Calu3 (cell line): ENCODE data around the gene GATB. TPM values are rescaled to one million over a fixed set of nuclear protein-coding genes. Genes with fewer than 3 reads are reported as not detected.

Experiments
- BruUV-seq: library from RNA; stranded (reverse); fragments of 400-500 nt; replicated peaks from 2 replicates; lab custom pipeline; 2021; lab: Mats Ljungman, UMichigan
- CTCF ChIA-PET: fragments of 300-600 bp; sonication (Branson Sonifier 250); formaldehyde crosslinking; loops from one replicate; lab custom pipeline; 2022; ENCODE audit warnings: antibody characterized with exemption; lab: Charles Lee
- DNase-seq: peaks from one replicate; pipeline ENCODE4 v3.0.0; 2022
- H3K27ac Mint-ChIP-seq: one replicate; pipeline ENCODE4 v1.8.0; 2022; ENCODE audit warnings: mixed read lengths; ENCODE audit not compliant: unreplicated experiment
- H3K27me3 Mint-ChIP-seq: one replicate; pipeline ENCODE4 v1.8.0; 2022; ENCODE audit warnings: mixed read lengths; ENCODE audit not compliant: unreplicated experiment
- H3K36me3 Mint-ChIP-seq: one replicate; pipeline ENCODE4 v1.8.0; 2022; ENCODE audit warnings: mild to moderate bottlenecking, moderate library complexity, mixed read lengths; ENCODE audit not compliant: insufficient read depth, unreplicated experiment
- H3K4me1 Mint-ChIP-seq: one replicate; pipeline ENCODE4 v1.8.0; 2022; ENCODE audit warnings: mild to moderate bottlenecking, low read depth, mixed read lengths; ENCODE audit not compliant: unreplicated experiment
- H3K4me3 Mint-ChIP-seq: one replicate; pipeline ENCODE4 v1.8.0; 2022; ENCODE audit warnings: mild to moderate bottlenecking, low read depth, moderate library complexity, mixed read lengths; ENCODE audit not compliant: unreplicated experiment
- H3K9me3 Mint-ChIP-seq: one replicate; pipeline ENCODE4 v1.8.0; 2022; ENCODE audit warnings: low read depth, mixed read lengths; ENCODE audit not compliant: unreplicated experiment
- intact Hi-C: fragments of 100-400 bp; cut with micrococcal nuclease; formaldehyde crosslinking; loops from one replicate; pipeline ENCODE4 v1.10.0; 2022; ENCODE audit not compliant: unreplicated experiment
- total RNA-seq: library from RNA; stranded (reverse); gene quantifications from 2 replicates; pipeline ENCODE4 v1.2.3, GENCODE V29; 2022
- TF ChIP-seq, protein P1 (sequence below): fragments of 200-600 bp; IDR thresholded peaks from one replicate; pipeline ENCODE4 v1.8.0; 2022; ENCODE audit warnings: antibody characterized with exemption; ENCODE audit not compliant: unreplicated experiment

GATB gene
- total RNA-seq, 1 experiment from 2014 or later = 11.6 TPM

DNA sequence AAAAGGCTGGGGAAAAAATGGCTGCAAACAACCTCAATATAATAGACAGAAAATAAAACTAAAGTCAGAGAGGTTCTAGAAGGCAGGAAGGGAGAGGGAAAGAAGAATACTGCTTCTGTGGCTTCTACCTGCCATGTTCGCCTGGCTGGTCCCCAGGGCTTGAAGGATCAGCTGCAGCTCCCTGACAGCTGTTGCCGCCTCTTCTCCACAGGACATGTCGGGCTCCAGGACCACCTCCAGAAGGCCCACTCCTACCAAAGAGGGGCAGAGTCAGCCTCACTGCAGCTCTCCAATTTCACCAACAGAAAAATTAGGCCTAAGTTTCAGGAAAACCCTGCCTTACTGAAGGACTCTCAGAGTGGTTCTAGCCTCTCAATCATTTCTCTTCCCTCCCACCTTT, 44.9 kb downstream of the GATB start:
- Mint-ChIP-seq H3K36me3 (no peaks in the 10 kb centered on the region), H3K4me1 (no peaks in the 10 kb centered on the region), H3K4me3 (no peak overlapping the region), H3K9me3 (no peaks in the 10 kb centered on the region), H3K27me3 (no peaks in the 10 kb centered on the region), H3K27ac (no peak overlapping the region)
- DNase-seq = no peak
- BruUV-seq = no TSS peak
- intact Hi-C loops = no loop called here
- CTCF ChIA-PET = interaction anchor here (0.7 kb wide), 1 partner anchor 28 kb away, joined by 7 read pairs; no protein-coding TSS in a partner anchor
- TF ChIP-seq, protein P1, sequence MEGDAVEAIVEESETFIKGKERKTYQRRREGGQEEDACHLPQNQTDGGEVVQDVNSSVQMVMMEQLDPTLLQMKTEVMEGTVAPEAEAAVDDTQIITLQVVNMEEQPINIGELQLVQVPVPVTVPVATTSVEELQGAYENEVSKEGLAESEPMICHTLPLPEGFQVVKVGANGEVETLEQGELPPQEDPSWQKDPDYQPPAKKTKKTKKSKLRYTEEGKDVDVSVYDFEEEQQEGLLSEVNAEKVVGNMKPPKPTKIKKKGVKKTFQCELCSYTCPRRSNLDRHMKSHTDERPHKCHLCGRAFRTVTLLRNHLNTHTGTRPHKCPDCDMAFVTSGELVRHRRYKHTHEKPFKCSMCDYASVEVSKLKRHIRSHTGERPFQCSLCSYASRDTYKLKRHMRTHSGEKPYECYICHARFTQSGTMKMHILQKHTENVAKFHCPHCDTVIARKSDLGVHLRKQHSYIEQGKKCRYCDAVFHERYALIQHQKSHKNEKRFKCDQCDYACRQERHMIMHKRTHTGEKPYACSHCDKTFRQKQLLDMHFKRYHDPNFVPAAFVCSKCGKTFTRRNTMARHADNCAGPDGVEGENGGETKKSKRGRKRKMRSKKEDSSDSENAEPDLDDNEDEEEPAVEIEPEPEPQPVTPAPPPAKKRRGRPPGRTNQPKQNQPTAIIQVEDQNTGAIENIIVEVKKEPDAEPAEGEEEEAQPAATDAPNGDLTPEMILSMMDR = no peak

DNA sequence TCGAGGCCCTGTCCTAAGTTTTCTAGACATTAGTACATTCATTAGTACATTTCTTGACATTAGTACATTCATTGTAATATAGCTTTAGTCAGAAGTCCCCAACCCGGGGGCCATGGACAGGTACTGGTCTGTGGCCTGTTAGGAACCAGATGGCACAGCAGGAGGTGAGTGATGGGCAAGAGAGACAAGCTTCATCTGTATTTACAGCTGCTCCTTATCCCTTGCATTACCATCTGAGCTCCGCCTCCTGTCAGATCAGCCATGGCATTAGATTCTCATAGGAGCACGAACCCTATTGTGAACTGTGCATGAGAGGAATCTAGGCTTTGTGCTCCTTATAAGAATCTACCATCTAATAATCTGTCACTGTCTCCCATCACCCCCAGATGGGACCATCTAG, 48.0 kb downstream of the GATB start:
- intact Hi-C loops = no loop called here
- H3K4me1 Mint-ChIP-seq = no peaks in the 10 kb centered on the region
- CTCF ChIA-PET = no interaction called here
- H3K9me3 Mint-ChIP-seq = no peaks in the 10 kb centered on the region
- TF ChIP-seq, protein P1 = no peak
- no peaks in the 10 kb centered on the region for H3K36me3 Mint-ChIP-seq
- H3K27me3 Mint-ChIP-seq = no peaks in the 10 kb centered on the region
- BruUV-seq = no TSS peak
- H3K27ac Mint-ChIP-seq = no peak overlapping the region
- H3K4me3 Mint-ChIP-seq = no peak overlapping the region
- no peak for DNase-seq

DNA sequence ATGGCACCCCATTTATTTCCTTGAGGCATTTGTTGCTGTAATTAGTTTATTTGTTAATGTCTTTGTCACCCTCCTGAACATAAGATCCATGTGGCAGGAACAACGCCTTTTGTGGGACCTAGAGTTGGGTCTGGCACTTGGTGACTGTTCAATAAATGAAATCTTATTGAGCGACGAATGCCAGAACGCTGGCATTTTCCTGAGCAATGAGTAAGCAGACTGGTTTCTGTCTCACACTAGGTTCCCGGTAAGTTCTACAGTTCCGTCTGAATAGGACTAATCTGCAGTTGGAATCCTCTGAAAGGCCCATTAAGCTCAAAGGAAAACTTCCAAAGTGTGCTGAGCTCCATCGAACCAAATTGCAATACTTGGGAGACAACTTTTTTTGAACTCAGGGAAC, 49.2 kb downstream of the GATB start:
- no peak for DNase-seq
- no peaks in the 10 kb centered on the region for H3K27me3 Mint-ChIP-seq
- no peaks in the 10 kb centered on the region for H3K4me1 Mint-ChIP-seq
- intact Hi-C loops = no loop called here
- TF ChIP-seq, protein P1 = no peak
- H3K9me3 Mint-ChIP-seq = no peaks in the 10 kb centered on the region
- H3K4me3 Mint-ChIP-seq = no peak overlapping the region
- CTCF ChIA-PET = no interaction called here
- H3K36me3 Mint-ChIP-seq = no peaks in the 10 kb centered on the region
- H3K27ac Mint-ChIP-seq = no peak overlapping the region
- no TSS peak for BruUV-seq

DNA sequence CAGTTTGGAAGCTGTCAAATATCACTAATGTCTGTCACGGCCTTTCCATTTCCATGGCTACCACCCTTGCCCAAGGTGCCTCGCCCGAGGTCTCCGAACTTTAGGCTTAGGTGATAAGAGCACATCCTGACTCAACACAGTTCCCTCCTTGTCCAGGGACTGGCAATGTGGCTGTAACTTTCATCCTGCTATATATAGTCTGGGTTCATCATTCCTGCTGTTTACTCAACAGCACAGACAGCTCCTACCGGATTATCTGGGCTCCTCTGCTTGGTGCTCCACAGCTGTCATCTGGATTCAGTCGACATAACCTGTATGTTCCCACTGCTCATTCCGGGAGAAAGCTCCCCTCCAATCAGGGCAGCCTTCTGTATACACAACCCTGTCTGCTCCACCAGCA, 51.2 kb downstream of the GATB start:
- H3K4me1 Mint-ChIP-seq = no peaks in the 10 kb centered on the region
- no TSS peak for BruUV-seq
- no peaks in the 10 kb centered on the region for H3K36me3 Mint-ChIP-seq
- no peaks in the 10 kb centered on the region for H3K27me3 Mint-ChIP-seq
- CTCF ChIA-PET = no interaction called here
- intact Hi-C loops = no loop called here
- TF ChIP-seq, protein P1 = no peak
- H3K9me3 Mint-ChIP-seq = no peaks in the 10 kb centered on the region
- H3K4me3 Mint-ChIP-seq = no peak overlapping the region
- no peak for DNase-seq
- H3K27ac Mint-ChIP-seq = no peak overlapping the region
